Endodermal cell (in vitro differentiated cells): Measurements from ENCODE around the gene CDH13. TPM values are rescaled to one million over a fixed set of nuclear protein-coding genes. Genes with fewer than 3 reads are reported as not detected.

Source experiments
- DNase-seq: peaks from one replicate; pipeline ENCODE4 v3.0.0-alpha.2; 2017
- H3K27ac ChIP-seq: 2 replicates; pipeline ENCODE4 v1.5.1; 2013; ENCODE audit warnings: mild to moderate bottlenecking, low read depth, low read length, moderate library complexity
- H3K27me3 ChIP-seq: 2 replicates; pipeline ENCODE4 v1.6.1; 2013; ENCODE audit warnings: mild to moderate bottlenecking, low read length, moderate library complexity; ENCODE audit not compliant: insufficient read depth, control insufficient read depth, poor library complexity, severe bottlenecking
- H3K36me3 ChIP-seq: 2 replicates; pipeline ENCODE4 v1.7.0; 2013; ENCODE audit warnings: mild to moderate bottlenecking, low read length, moderate library complexity; ENCODE audit not compliant: control insufficient read depth, insufficient read depth
- H3K4me1 ChIP-seq: one replicate; pipeline ENCODE4 v1.7.0; 2013; ENCODE audit warnings: low read length; ENCODE audit not compliant: control insufficient read depth, insufficient read depth
- H3K4me3 ChIP-seq: 2 replicates; pipeline ENCODE4 v1.5.1; 2013; ENCODE audit warnings: mild to moderate bottlenecking, low read length, moderate library complexity
- H3K9ac ChIP-seq: 2 replicates; pipeline ENCODE4 v1.6.1; 2013; ENCODE audit warnings: mild to moderate bottlenecking, low read length, moderate library complexity; ENCODE audit not compliant: poor library complexity, severe bottlenecking; ENCODE audit errors: extremely low read depth
- H3K9me3 ChIP-seq: 2 replicates; pipeline ENCODE4 v1.6.1; 2013; ENCODE audit warnings: mild to moderate bottlenecking, low read length, moderate library complexity; ENCODE audit not compliant: control insufficient read depth
- H3K27ac Mint-ChIP-seq: 2 replicates; pipeline ENCODE4 v1.8.0; 2020; ENCODE audit warnings: mixed read lengths
- H3K27me3 Mint-ChIP-seq: 2 replicates; pipeline ENCODE4 v1.8.0; 2021; ENCODE audit warnings: mild to moderate bottlenecking, mixed read lengths; ENCODE audit not compliant: insufficient read depth
- H3K36me3 Mint-ChIP-seq: 2 replicates; pipeline ENCODE4 v1.8.0; 2020; ENCODE audit warnings: low read depth, mixed read lengths
- H3K4me1 Mint-ChIP-seq: 2 replicates; pipeline ENCODE4 v1.8.0; 2020; ENCODE audit warnings: mixed read lengths
- H3K4me3 Mint-ChIP-seq: 2 replicates; pipeline ENCODE4 v1.8.0; 2020; ENCODE audit warnings: mild to moderate bottlenecking, moderate library complexity, mixed read lengths
- H3K9me3 Mint-ChIP-seq: 2 replicates; pipeline ENCODE4 v1.8.0; 2020; ENCODE audit warnings: mild to moderate bottlenecking, mixed read lengths
- WGBS, 2 experiments: methylation state at CpG; one replicate each; pipeline versions ENCODE4 v1.1.5 to v1.1.7; 2013; ENCODE audit warnings: missing lambda C conversion rate in 2 of 2, mixed read lengths in 1 of 2; ENCODE audit not compliant: insufficient coverage in 1 of 2, insufficient read length in 1 of 2; 5-methylcytosine and 5-hydroxymethylcytosine counted together
- total RNA-seq, 2 donors: library from RNA; stranded (reverse); fragmentation: NEBNext Ultra II Directional in 1 of 2; extraction: Animal tissue kit (Norgen Biotek cat#: 25700) in 1 of 2; gene quantifications; 2 replicates in 1 of 2; 3 replicates in 1 of 2; pipeline ENCODE4 v1.2.1, GENCODE V29; 2021
- TF ChIP-seq, protein P1 (sequence below): fragments of 200-600 bp; sonication (generic); conservative IDR thresholded peaks from 2 replicates; pipeline ENCODE4 v1.5.0; 2021; ENCODE audit warnings: antibody characterized with exemption, mild to moderate bottlenecking

CDH13 gene
- total RNA-seq, 2 donors from 2014 or later: 0.86 to 1.8 TPM

DNA sequence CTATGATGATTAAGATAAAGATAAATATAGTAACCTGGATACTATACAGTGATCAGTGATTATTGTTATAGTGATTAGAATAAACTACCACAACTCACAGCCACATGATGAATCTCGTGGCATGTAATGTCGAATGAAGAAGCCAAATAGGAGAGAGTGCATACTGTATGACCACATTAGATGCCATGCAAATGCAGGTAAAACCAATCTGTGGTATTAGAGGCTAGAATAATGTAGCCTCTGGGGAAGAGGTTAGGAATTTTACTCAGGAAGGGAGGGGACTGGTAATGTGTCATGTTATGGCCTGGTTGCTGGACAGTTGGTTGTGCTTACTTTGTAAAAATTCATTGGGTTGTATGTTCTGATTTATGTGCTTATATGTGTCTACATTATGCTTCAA is 402.7 kb downstream of the CDH13 start:
- H3K9me3 Mint-ChIP-seq: peaks cover under 1% of the 10 kb centered on the region
- H3K4me1 Mint-ChIP-seq: peaks cover 13% of the 10 kb centered on the region
- TF ChIP-seq, protein P1, sequence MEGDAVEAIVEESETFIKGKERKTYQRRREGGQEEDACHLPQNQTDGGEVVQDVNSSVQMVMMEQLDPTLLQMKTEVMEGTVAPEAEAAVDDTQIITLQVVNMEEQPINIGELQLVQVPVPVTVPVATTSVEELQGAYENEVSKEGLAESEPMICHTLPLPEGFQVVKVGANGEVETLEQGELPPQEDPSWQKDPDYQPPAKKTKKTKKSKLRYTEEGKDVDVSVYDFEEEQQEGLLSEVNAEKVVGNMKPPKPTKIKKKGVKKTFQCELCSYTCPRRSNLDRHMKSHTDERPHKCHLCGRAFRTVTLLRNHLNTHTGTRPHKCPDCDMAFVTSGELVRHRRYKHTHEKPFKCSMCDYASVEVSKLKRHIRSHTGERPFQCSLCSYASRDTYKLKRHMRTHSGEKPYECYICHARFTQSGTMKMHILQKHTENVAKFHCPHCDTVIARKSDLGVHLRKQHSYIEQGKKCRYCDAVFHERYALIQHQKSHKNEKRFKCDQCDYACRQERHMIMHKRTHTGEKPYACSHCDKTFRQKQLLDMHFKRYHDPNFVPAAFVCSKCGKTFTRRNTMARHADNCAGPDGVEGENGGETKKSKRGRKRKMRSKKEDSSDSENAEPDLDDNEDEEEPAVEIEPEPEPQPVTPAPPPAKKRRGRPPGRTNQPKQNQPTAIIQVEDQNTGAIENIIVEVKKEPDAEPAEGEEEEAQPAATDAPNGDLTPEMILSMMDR: no peak
- no peaks in the 10 kb centered on the region for H3K9me3 ChIP-seq
- peaks cover 12% of the 10 kb centered on the region for H3K27me3 Mint-ChIP-seq
- 87 to 100% methylated on average over 2 of the region's 2 CpGs for WGBS, 2 experiments
- H3K4me3 Mint-ChIP-seq: no peak overlapping the region
- DNase-seq: no peak
- H3K36me3 Mint-ChIP-seq: no peaks in the 10 kb centered on the region
- H3K36me3 ChIP-seq: no peaks in the 10 kb centered on the region
- no peak overlapping the region for H3K27ac ChIP-seq
- H3K9ac ChIP-seq: no peak overlapping the region
- peaks cover 7% of the 10 kb centered on the region for H3K4me1 ChIP-seq
- H3K4me3 ChIP-seq: no peak overlapping the region
- no peak overlapping the region for H3K27ac Mint-ChIP-seq
- no peaks in the 10 kb centered on the region for H3K27me3 ChIP-seq

DNA sequence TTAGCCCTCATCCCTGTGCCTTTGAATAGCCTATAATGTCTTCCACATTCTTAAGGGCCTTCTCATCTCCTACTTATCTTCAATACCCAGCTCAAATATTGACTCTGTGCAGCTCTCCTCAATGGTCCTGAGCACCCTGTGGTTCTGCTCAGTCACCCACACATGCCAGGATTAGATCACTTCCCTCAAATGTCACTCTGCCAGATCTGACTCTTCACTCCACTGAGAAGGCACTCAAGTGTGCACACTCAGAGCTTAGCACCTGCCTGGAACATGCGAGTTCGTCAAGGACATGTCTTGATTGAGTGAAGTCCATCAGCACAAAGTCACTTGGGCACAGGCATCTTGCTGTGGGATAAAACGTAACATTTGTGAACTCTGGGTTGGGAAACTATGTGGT is 404.8 kb downstream of the CDH13 start:
- Mint-ChIP-seq H3K36me3 (no peaks in the 10 kb centered on the region), H3K27ac (no peak overlapping the region), H3K9me3 (no peaks in the 10 kb centered on the region), H3K4me1 (peaks cover 13% of the 10 kb centered on the region), H3K4me3 (no peak overlapping the region), H3K27me3 (peaks cover 18% of the 10 kb centered on the region)
- whole genome bisulfite sequencing, 2 experiments: 78 to 96% methylated on average over 3 of the region's 3 CpGs
- Histone ChIP-seq H3K4me3 (peak overlapping the region; percentile 2), H3K27ac (no peak overlapping the region), H3K9ac (no peak overlapping the region), H3K36me3 (no peaks in the 10 kb centered on the region), H3K9me3 (no peaks in the 10 kb centered on the region), H3K4me1 (peaks cover 7% of the 10 kb centered on the region), H3K27me3 (no peaks in the 10 kb centered on the region)
- TF ChIP-seq, protein P1: no peak
- peak; percentile 53 for DNase-seq

DNA sequence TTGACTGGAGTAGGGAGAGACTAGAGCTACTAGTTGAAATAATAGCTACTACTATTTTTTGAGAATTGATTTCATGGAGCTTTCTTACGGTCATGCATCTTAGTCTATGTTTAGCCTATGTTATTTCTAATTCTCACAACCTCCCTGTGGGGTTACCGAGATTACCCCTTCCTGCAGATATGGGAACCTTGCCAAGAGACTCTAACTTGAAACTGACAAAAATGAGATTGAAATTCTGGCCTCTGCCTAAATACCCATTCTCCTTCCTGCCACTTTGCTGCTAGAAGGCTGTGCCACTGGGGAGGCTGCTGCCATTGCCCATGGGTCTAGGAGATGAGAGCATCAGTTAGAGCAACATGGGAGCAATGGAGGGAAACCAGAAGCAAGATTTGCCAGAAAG is 410.3 kb downstream of the CDH13 start:
- TF ChIP-seq, protein P1: no peak
- Histone ChIP-seq H3K9me3 (no peaks in the 10 kb centered on the region), H3K9ac (no peak overlapping the region), H3K27me3 (no peaks in the 10 kb centered on the region), H3K4me1 (no peaks in the 10 kb centered on the region), H3K36me3 (no peaks in the 10 kb centered on the region), H3K27ac (no peak overlapping the region), H3K4me3 (no peak overlapping the region)
- Mint-ChIP-seq H3K4me1 (peaks cover under 1% of the 10 kb centered on the region), H3K36me3 (no peaks in the 10 kb centered on the region), H3K9me3 (no peaks in the 10 kb centered on the region), H3K4me3 (no peak overlapping the region), H3K27ac (no peak overlapping the region), H3K27me3 (peaks cover 26% of the 10 kb centered on the region)
- DNase-seq: no peak
- 89 to 92% methylated on average over 1 to 2 of the region's 2 CpGs for WGBS, 2 experiments
